Measurements from ENCODE around the gene PPP2R2C.

GRCh38 chr4:6388713-6389112, 83.7 kb downstream of the PPP2R2C start:
- no peak for TF ChIP-seq POLR2A (IDR thresholded peaks at IDR 0.05)
- no peak for TF ChIP-seq CTCF (IDR thresholded peaks at IDR 0.05)
- no peak for TF ChIP-seq POLR2AphosphoS5 (IDR thresholded peaks at IDR 0.05)

Data from prostate gland (tissue), 2 donors.